Activated CD4-positive, alpha-beta T cell treated with anti-CD3 and anti-CD28 coated beads, Interleukin-2, amount 50 U/mL, for 16 hours (primary cell): ENCODE data around the gene NFIX.

Experiments
- DNase-seq: peaks from one replicate; pipeline ENCODE4 v3.0.0-alpha.2; 2020

Gene NFIX

DNA sequence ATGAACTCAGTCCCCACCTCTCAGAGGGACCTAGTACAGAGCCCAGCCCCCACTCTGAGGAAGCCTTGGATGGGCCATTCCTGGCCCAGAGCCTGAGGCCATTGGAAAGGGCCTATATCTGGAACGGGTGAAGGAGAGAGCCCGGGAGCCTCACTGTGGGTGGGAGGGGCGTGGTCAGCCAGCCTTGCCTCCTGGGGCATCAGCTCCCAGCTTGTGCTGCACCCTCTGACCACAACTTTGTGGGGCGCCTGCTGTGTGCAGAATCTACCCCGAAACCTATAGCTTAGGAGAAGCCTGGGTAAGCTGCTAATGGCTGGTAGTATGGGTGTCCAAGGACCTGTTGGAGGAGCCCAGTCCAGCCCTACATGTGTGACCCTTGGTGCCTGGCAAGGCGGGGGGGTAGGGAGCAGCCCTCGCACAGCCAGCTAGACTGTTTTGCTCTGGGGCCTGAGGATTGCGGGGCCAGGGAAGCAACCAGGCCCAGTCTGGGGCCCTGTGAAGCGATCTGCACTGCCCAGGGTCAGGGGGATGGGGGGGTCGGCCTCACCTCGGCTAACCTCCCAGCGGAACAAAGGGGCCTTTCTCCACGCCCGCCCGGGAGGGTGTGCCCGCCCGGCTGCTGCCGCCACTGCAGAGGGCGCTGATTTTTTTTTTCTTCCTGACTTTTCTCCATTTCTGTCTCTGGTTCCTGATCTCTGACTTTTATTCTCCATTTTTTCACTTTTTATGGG, 65.1 kb downstream of the NFIX start:
- no peak for DNase-seq

DNA sequence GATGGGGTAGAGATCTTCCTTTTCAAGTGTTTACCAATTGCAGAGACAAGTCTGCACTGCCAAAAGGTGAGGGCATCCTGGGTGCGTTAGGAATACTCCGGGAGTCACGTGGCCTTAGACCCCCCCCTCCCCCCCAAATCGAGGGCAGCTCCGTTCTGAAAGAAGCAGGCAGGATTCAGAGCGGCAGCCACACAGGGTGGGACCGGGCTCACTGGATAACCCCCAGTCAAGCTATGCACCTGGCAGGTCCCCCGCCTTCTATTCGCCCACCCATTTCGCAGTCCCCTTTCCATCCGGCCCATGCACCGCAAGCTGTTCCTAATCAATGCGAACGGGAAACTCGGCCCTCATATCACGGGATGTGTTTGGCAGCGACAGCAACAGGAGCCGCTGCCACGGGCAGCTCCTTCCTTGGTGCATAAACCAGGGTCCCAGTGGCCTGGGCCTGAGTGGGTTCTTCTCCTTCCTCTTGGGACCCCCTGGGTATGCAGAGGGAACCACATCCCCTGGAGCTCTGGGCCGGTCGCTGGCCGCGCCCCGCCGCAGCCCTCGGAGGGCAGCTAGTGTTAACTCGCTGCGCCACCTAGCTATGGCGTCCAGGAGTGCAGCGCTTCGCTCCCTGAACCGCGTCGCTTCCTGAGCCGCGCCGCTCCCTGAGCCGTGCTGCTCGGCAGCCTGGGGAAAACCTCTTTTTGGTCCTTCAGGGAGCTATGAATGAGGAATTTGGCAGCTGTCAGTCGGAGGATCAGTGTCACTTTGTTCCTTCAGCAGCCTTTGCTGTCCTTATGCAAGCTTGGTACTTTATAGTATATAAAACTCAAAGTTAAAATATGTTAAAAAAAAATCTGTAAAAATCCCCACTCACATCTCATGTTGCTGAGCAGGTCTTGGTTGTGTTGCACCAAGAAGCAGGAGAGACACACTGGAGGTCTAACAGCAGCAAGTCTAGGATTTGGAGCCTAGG, 66.0 kb downstream of the NFIX start:
- DNase-seq, result peak; percentile 75

DNA sequence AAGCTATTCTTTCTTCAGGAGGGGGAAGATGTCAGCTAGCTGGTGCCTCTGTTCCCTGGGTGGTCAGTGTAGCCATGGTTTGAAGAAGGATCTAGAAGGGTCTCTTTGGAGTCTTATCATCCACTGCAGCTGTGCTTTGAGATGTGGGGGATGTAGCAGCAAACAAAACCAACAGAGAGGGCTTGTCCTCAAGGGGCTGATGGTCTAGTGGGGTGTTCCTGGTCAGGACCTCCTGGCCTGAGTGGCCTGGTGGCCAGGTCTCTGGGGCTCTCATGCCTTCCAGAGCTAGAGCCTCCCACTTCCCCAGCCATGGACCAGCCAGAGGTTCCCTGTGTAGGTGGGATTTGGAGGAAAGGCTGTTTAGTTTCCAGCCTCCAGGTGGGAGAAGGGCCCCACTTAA, 67.0 kb downstream of the NFIX start:
- DNase-seq, result no peak

DNA sequence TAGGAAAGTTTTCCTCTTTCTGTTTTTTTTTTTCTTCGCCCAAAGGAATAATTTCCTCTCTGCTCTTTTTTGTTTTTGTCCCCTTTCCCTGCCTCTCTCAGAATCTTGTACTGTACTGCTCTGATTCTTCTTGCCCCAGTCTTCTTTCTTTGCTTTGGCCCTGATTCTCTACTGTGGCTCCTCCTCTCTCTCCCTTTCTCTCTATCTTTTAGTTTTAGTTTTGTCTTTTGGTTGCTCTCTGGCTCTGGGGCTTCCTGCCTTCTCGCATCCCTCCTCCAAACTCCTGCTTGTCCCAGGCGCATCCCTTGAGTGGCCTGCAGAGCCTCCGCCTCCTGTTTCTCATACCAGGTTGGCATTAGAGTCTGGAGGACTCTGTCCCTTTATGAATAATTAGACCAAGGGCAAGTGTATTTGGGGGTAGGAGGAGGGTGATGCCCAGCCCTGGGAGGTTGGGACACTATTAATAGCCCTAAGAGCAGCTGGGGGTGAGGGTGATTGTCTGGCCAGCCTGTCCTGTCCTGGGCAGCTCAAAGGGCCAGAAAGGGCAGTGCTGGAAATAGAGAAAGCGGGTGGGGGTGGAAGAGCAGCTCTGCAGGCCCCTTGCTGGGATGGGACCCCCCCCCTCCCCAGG, 68.3 kb downstream of the NFIX start:
- no peak for DNase-seq

- no peak for DNase-seq
Observed at GRCh38 chr19:13064092-13064489, 68.8 kb downstream of the NFIX start.

DNA sequence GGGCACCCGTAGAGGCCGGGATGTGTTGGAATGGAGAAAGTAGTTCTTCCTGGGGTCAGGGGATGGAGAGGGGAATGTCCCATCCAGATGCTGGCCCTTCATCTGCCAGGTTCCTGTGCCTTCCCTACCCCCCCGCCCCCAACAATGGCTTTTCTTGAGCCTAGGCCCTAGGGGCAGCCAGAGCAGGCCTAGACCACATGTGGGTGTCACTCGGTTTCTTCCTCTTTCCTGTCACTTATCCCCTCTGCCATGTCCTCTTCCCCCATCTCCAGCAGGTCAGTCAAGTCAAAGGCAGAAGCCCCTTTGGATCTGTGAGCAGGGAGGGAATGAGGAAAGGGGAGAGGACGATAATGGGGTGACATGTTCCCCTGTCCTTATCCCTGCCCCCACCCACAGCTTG, 71.0 kb downstream of the NFIX start:
- DNase-seq, result no peak

- DNase-seq, result no peak
Observed at GRCh38 chr19:13066933-13067807, 71.9 kb downstream of the NFIX start.

- DNase-seq, result no peak
Observed at GRCh38 chr19:13068085-13068846, 73.0 kb downstream of the NFIX start.

GRCh38 chr19:13069415-13070359, 74.4 kb downstream of the NFIX start:
- DNase-seq, result no peak

GRCh38 chr19:13070425-13071140, 75.3 kb downstream of the NFIX start:
- DNase-seq, result no peak

GRCh38 chr19:13071444-13072187, 76.3 kb downstream of the NFIX start:
- DNase-seq, result no peak

DNA sequence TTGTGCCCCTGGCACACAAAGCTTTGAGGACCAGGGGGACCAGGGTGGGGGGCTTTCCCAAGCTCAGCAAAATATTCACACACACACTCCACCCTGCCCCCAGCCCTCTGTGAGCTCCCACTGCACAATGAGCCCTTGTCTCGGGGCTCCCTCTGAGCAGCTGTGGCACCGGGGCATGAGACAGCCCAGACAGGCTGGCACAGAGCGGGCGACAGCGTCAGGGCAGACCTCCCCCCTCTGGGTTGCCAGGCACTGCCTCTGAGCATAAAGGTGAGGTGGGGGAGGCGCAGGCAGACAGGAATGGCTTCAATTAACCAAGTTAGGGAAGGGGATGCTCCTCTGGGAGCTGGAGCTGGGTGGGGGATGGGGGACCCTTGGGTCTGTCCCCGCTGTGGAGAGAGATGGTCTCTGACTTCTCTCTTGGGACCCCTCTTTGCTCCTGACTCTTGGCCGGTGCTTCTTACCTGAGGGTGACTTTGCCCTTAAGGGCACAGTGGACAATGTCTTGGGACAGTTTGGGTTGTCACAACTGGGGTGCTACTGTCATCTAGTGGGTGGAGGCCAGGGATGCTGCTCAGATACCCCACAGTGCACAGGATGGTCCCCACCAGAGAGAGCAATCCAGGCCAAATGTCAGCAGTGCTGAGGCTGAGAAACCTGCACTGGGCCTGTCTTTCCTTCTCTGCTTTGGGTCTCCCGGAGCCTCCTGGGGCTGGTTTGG, 77.1 kb downstream of the NFIX start:
- DNase-seq, result no peak

GRCh38 chr19:13073263-13073662, 78.0 kb downstream of the NFIX start:
- no peak for DNase-seq

GRCh38 chr19:13074378-13074777, 79.1 kb downstream of the NFIX start:
- DNase-seq, result no peak

DNA sequence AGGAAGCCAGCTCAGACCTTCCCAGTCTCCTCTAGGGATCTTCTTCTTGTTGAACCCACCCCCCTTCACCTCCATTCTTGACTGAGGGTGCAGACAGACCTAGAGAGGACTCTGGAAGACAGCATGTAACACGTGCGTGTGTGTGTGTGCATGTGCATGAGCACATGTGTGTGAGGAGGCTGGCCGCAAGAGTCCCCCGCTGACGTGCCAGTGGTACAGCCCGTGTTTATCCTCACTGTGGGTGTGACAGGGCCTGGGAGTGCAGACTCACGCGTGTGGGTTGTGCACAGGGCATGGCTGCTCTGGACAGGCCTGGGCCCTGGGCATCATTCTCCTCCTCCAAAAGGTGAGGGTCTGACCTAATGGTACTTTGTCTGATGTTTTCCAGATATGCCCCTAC, 81.0 kb downstream of the NFIX start:
- no peak for DNase-seq

DNA sequence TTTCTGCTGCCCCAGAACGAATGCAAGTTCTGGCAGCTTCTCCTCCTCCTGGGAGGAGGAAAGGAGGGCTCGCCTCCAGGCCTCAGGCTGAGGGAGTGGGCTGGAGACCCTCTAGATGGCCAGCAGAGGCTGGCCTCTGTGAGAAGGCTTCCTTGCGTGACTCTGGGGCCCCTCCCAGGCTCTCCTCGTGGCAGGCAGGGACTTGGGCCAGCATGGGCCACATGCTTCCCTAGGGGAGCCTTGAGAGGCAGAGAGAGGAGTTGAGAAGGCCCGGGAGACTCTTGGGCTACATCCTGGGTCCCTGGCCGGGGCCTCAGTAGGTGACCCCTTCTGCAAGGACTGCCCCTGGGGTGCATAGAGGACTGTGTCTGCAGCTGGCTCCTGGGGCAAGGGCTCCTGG, 81.5 kb downstream of the NFIX start:
- no peak for DNase-seq

DNA sequence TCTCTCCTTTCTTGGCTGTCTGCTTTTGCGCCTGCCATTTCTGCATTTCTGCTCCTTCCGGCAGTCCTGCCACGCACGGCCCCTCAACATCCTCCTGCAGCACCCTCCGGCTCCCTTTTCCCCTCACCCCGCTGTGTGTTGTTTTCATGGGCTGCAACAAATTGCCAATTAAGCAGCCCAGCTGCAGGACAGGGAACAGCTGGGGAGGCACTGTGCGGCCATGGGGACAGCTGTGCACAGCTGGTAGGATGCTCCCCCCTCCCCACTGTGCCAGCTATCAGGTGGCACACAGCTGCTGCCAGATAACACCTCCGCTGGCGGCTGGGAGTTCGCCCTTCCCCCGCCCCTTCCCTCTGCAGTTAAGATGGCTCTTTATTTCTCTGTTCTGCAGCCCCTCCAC, 82.0 kb downstream of the NFIX start:
- DNase-seq, result no peak

- no peak for DNase-seq
Observed at GRCh38 chr19:13078381-13078780, 83.1 kb downstream of the NFIX start.
